ENCODE data around the gene VPS13D. TPM values are rescaled to one million over a fixed set of nuclear protein-coding genes. Genes with fewer than 3 reads are reported as not detected.

The VPS13D gene
- total RNA-seq, 1 experiment from 2014 or later, result 31.6 TPM

DNA sequence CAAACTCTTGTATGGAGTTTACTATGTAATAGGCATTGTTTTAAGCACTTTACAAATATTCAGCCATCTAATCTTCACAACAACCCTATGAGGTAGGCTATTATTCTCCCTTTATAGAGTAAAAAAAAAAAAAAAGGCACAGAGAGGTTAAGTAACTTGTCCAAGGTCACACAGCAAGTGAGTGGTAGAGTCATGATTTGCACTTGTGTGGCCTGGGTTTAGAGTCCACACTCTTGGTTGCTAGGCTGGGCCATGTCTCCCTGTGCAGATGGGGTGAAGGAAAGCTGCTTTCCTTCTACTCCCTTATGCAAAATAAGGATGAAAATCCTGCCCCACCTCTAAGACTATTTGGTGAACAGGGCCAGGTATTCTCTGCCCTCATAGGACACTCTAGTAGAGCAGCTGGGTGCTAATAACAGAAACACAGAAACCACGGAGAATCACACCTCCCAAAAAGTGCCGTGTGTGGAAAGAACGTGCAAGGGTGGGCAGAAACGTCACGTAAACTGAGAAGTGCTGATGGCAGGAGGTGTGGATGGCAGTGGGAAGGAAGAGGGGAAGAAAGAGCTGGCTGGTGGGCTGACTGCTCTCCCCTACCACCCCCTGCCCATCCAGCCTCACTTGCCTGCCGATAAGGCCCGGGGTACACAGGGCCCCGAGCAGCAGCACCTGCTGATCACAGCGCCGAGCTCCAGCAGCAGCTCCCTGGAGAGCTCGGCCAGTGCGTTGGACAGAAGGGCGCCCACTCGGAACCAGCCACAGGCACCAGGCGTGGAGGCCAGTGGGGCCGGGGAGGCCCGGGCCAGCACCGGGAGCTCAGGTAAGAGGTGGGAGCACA, 28.3 kb upstream of the VPS13D start:
- BruUV-seq (replicated peaks), result no TSS peak
- Histone ChIP-seq H3K4me3 (replicated peaks in 1 of 2; ENCODE audit: low read depth in 1 of 2, low read length in 2 of 2) (no peak overlapping the region), H4K20me1 (ENCODE audit: insufficient read depth) (no peaks in the 10 kb centered on the region), H3K9me3 (ENCODE audit: control insufficient read depth in 1 of 2, insufficient read depth in 1 of 2, low read depth in 1 of 2, low read length in 2 of 2) (no peaks in the 10 kb centered on the region), H3K27me3 (ENCODE audit: insufficient read depth, low read length) (no peaks in the 10 kb centered on the region), H3K27ac (ENCODE audit: low read depth, low read length) (no peak overlapping the region), H3K4me1 (ENCODE audit: control insufficient read depth in 1 of 2, insufficient read depth in 2 of 2, low read length in 2 of 2) (peaks cover 0 to under 1% of the 10 kb centered on the region in 2 experiments; a peak in 1 of 4 replicates), H3K9me2 (ENCODE audit: insufficient read depth) (no peaks in the 10 kb centered on the region), H3K9ac (ENCODE audit: low read length) (no peak overlapping the region), H3K79me2 (ENCODE audit: insufficient read depth, low read length) (no peaks in the 10 kb centered on the region), H3K36me3 (ENCODE audit: control insufficient read depth in 1 of 2, insufficient read depth in 2 of 2, low read length in 2 of 2) (no peaks in the 10 kb centered on the region), H2AFZ (ENCODE audit: low read depth, low read length, poor library complexity, severe bottlenecking) (no peak overlapping the region), H3K4me2 (ENCODE audit: low read length) (no peak overlapping the region)
- ATAC-seq (no peak), DNase-seq (ENCODE audit: low read depth, low spot score) (no peak)
- TF ChIP-seq FOSL1 (IDR thresholded peaks at IDR 0.05; ENCODE audit: low read depth) (no peak), ZFX (IDR thresholded peaks at IDR 0.05) (no peak), POLR2AphosphoS5 (IDR thresholded peaks at IDR 0.05; ENCODE audit: low read depth, low read length) (no peak)
- CTCF ChIA-PET, result interaction anchor here (6.0 kb wide), 1 partner anchor 77 kb away, joined by 45 read pairs; no protein-coding TSS in a partner anchor
- intact Hi-C loops (cut with micrococcal nuclease), result loop anchor here (10.0 kb wide), 1 partner anchor 367 kb away; no protein-coding TSS in a partner anchor
- POLR2A ChIA-PET, result no interaction called here
- RAD21 ChIA-PET (ENCODE audit: low non-redundant PET in 1 of 2, low total read pairs in 2 of 2, uncharacterized antibody in 2 of 2, unreplicated experiment in 2 of 2), result interaction anchor here in 1 of 2 experiments (0.8 kb wide), 1 partner anchor 77 kb away, joined by 4 read pairs; no protein-coding TSS in a partner anchor

DNA sequence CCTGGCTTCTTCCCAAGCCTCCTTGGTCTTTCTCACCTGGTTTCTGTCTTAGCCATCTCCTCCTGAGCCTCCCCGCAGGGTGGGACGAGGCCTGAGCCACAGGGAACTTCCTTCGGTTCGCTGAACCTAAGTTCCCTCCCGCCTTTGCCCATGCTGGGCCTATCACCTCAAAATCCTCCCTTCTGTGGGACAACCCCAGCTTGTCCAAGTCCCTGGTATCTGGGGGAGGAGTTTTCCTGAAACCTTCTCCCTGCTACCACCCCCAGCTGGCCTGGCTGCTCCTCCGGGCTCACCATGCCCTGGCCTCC, 27.7 kb upstream of the VPS13D start:
- Histone ChIP-seq H3K9ac (ENCODE audit: low read length) (no peak overlapping the region), H2AFZ (ENCODE audit: low read depth, low read length, poor library complexity, severe bottlenecking) (no peak overlapping the region), H3K36me3 (ENCODE audit: control insufficient read depth in 1 of 2, insufficient read depth in 2 of 2, low read length in 2 of 2) (no peaks in the 10 kb centered on the region), H3K27ac (ENCODE audit: low read depth, low read length) (no peak overlapping the region), H3K9me3 (ENCODE audit: control insufficient read depth in 1 of 2, insufficient read depth in 1 of 2, low read depth in 1 of 2, low read length in 2 of 2) (no peaks in the 10 kb centered on the region), H3K4me1 (ENCODE audit: control insufficient read depth in 1 of 2, insufficient read depth in 2 of 2, low read length in 2 of 2) (peaks cover 4 to 6% of the 10 kb centered on the region in 2 experiments; a peak in 3 of 4 replicates), H3K27me3 (ENCODE audit: insufficient read depth, low read length) (no peaks in the 10 kb centered on the region), H3K4me2 (ENCODE audit: low read length) (no peak overlapping the region), H3K79me2 (ENCODE audit: insufficient read depth, low read length) (no peaks in the 10 kb centered on the region), H3K9me2 (ENCODE audit: insufficient read depth) (no peaks in the 10 kb centered on the region), H4K20me1 (ENCODE audit: insufficient read depth) (no peaks in the 10 kb centered on the region), H3K4me3 (replicated peaks in 1 of 2; ENCODE audit: low read depth in 1 of 2, low read length in 2 of 2) (no peak overlapping the region)
- no TSS peak for BruUV-seq (replicated peaks)
- ATAC-seq (no peak), DNase-seq (ENCODE audit: low read depth, low spot score) (no peak)
- RAD21 ChIA-PET (ENCODE audit: low non-redundant PET in 1 of 2, low total read pairs in 2 of 2, uncharacterized antibody in 2 of 2, unreplicated experiment in 2 of 2), result interaction anchor here in 1 of 2 experiments (0.8 kb wide), 1 partner anchor 77 kb away, joined by 4 read pairs; no protein-coding TSS in a partner anchor
- POLR2A ChIA-PET, result no interaction called here
- CTCF ChIA-PET, result interaction anchor here (6.0 kb wide), 1 partner anchor 77 kb away, joined by 45 read pairs; no protein-coding TSS in a partner anchor
- intact Hi-C loops (cut with micrococcal nuclease), result loop anchor here (10.0 kb wide), 1 partner anchor 367 kb away; no protein-coding TSS in a partner anchor
- TF ChIP-seq FOSL1 (IDR thresholded peaks at IDR 0.05; ENCODE audit: low read depth) (no peak), EZH2 (IDR thresholded peaks at IDR 0.05) (no peak), SP1 (IDR thresholded peaks at IDR 0.05; ENCODE audit: low read depth) (no peak), EGR1 (IDR thresholded peaks at IDR 0.05; ENCODE audit: low read depth) (no peak), YY1 (IDR thresholded peaks at IDR 0.05; ENCODE audit: extremely low read depth, insufficient replicate concordance, low read depth, low read length) (no peak), ZFX (IDR thresholded peaks at IDR 0.05) (no peak), POLR2A (IDR thresholded peaks at IDR 0.05; ENCODE audit: borderline replicate concordance, extremely low read depth, insufficient read depth, insufficient read length) (no peak), SRF (IDR thresholded peaks at IDR 0.05; ENCODE audit: low read depth) (no peak), EZH2phosphoT487 (IDR thresholded peaks at IDR 0.05; ENCODE audit: borderline replicate concordance) (no peak), ELF1 (IDR thresholded peaks at IDR 0.05; ENCODE audit: borderline replicate concordance, low read depth) (no peak)
- TF ChIP-seq, protein P1, sequence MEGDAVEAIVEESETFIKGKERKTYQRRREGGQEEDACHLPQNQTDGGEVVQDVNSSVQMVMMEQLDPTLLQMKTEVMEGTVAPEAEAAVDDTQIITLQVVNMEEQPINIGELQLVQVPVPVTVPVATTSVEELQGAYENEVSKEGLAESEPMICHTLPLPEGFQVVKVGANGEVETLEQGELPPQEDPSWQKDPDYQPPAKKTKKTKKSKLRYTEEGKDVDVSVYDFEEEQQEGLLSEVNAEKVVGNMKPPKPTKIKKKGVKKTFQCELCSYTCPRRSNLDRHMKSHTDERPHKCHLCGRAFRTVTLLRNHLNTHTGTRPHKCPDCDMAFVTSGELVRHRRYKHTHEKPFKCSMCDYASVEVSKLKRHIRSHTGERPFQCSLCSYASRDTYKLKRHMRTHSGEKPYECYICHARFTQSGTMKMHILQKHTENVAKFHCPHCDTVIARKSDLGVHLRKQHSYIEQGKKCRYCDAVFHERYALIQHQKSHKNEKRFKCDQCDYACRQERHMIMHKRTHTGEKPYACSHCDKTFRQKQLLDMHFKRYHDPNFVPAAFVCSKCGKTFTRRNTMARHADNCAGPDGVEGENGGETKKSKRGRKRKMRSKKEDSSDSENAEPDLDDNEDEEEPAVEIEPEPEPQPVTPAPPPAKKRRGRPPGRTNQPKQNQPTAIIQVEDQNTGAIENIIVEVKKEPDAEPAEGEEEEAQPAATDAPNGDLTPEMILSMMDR (IDR thresholded peaks at IDR 0.05 in 2 of 3, conservative IDR thresholded peaks at IDR 0.05 in 1 of 3; ENCODE audit: borderline replicate concordance in 1 of 3, insufficient read depth in 1 of 3, low read depth in 2 of 3, low read length in 2 of 3), result no peak
- TF ChIP-seq, protein P2, sequence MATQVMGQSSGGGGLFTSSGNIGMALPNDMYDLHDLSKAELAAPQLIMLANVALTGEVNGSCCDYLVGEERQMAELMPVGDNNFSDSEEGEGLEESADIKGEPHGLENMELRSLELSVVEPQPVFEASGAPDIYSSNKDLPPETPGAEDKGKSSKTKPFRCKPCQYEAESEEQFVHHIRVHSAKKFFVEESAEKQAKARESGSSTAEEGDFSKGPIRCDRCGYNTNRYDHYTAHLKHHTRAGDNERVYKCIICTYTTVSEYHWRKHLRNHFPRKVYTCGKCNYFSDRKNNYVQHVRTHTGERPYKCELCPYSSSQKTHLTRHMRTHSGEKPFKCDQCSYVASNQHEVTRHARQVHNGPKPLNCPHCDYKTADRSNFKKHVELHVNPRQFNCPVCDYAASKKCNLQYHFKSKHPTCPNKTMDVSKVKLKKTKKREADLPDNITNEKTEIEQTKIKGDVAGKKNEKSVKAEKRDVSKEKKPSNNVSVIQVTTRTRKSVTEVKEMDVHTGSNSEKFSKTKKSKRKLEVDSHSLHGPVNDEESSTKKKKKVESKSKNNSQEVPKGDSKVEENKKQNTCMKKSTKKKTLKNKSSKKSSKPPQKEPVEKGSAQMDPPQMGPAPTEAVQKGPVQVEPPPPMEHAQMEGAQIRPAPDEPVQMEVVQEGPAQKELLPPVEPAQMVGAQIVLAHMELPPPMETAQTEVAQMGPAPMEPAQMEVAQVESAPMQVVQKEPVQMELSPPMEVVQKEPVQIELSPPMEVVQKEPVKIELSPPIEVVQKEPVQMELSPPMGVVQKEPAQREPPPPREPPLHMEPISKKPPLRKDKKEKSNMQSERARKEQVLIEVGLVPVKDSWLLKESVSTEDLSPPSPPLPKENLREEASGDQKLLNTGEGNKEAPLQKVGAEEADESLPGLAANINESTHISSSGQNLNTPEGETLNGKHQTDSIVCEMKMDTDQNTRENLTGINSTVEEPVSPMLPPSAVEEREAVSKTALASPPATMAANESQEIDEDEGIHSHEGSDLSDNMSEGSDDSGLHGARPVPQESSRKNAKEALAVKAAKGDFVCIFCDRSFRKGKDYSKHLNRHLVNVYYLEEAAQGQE (IDR thresholded peaks at IDR 0.05; ENCODE audit: low read depth), result no peak
- TF ChIP-seq, protein P3, sequence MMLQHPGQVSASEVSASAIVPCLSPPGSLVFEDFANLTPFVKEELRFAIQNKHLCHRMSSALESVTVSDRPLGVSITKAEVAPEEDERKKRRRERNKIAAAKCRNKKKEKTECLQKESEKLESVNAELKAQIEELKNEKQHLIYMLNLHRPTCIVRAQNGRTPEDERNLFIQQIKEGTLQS (IDR thresholded peaks at IDR 0.05), result no peak

All from HCT116 (cell line).